HFF-Myc (cell line): ENCODE data around the gene LDLRAD4.

Experiments used
- DNase-seq: peaks from one replicate; pipeline ENCODE4 v3.0.0-alpha.2; 2011; ENCODE audit warnings: low read depth; ENCODE audit errors: extremely low read depth
- H3K4me3 ChIP-seq: replicated peaks from 2 replicates; pipeline ENCODE4 v1.5.1; 2011; ENCODE audit warnings: low read depth, mild to moderate bottlenecking, control low read depth, low read length
- TF ChIP-seq, protein P1 (sequence below): IDR thresholded peaks from 2 replicates; pipeline ENCODE4 v1.5.1; 2012; ENCODE audit warnings: mild to moderate bottlenecking, low read depth, low read length, control low read depth; ENCODE audit errors: missing control alignments

The LDLRAD4 gene

DNA sequence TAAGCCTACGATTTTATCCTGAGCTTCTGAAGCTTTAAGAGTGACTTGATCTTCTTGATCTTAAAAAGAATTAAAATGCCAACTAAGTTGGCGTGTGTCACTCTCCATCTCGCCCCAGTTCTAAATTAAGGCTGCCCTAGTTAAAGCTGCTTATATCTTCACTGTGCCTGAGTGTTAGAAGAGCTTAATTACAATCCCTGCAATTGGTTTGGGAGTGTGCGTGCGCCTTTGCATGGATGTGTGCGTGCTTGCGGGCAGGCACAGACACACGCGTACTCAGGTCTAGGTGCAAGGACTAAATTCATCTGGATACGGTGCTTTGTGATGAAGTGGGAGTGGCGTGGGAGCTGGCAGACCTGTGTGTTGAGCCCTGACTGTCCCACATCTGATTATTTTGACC lies 306.3 kb downstream of the LDLRAD4 start:
- TF ChIP-seq, protein P1, sequence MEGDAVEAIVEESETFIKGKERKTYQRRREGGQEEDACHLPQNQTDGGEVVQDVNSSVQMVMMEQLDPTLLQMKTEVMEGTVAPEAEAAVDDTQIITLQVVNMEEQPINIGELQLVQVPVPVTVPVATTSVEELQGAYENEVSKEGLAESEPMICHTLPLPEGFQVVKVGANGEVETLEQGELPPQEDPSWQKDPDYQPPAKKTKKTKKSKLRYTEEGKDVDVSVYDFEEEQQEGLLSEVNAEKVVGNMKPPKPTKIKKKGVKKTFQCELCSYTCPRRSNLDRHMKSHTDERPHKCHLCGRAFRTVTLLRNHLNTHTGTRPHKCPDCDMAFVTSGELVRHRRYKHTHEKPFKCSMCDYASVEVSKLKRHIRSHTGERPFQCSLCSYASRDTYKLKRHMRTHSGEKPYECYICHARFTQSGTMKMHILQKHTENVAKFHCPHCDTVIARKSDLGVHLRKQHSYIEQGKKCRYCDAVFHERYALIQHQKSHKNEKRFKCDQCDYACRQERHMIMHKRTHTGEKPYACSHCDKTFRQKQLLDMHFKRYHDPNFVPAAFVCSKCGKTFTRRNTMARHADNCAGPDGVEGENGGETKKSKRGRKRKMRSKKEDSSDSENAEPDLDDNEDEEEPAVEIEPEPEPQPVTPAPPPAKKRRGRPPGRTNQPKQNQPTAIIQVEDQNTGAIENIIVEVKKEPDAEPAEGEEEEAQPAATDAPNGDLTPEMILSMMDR: no peak
- no peak for DNase-seq
- H3K4me3 ChIP-seq: no peak overlapping the region

DNA sequence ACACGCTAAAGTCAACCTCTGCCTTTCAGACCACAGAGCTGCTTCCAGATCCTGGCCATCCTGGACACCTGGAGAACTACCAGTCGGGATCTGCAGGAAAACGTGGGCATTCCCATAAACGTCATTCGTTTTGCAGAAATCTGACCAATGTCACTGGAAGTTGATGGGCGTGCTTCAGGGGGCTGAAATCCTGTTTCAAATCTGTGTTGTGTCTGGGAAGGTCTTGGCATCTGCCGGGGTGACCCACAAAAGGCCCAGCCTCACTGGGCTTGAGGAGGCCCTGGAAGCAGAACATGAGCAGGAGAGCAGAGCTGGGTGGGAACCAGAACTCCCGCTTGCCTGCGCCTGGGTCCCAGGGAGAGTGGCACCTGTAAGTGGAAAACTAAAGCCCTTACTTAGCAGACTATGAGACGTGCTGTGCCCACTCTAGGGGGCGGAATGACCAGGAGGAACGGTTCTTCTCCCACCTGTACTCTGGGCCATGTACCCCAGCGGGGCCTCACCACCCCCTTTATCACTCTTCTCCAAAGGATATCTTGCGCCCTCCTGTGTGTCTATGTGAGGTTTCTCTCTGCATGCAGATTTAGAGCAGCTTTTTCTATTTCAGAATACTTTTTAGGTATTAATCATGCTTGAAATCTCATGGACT lies 306.9 kb downstream of the LDLRAD4 start:
- no peak for DNase-seq
- no peak overlapping the region for H3K4me3 ChIP-seq
- TF ChIP-seq, protein P1: no peak

DNA sequence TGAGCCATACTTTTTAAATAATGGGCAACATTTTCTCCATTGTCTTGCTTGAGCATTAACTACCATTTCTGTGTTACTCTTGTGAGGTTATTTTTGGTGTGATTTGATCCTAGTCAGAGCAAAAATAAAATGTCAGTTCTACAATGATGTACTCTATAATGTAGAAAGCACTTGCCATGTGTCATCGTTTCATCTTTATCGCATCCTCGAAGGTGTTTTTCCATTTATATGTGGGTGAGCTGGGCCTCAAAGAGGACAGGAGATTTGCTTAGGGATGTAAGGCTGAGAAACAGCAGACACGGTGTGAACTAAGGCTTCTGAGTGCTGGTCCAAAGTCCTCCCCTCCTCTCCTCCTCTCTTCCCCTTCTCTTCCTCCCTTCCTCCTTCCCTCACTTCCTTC lies 308.0 kb downstream of the LDLRAD4 start:
- no peak overlapping the region for H3K4me3 ChIP-seq
- DNase-seq: no peak
- TF ChIP-seq, protein P1: no peak

DNA sequence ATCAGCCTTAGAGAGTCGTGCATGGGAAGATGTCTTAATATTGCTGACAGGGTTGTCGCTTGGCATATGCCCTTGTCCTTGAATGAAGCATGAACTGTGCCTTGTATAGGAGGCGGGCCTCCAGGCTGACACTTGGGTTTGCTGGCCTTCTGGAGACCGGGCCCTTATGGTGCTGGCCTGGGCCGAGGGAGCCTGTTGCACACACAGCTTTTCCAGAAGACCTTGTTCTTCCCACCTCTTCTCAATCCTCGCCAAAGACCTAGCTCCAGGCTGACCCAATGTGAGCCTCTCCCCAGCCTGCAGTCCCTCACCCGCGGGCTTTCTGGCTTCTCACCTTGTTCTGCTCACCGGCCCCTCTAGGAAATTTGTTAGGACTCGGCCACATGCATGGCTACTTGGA lies 308.7 kb downstream of the LDLRAD4 start:
- no peak overlapping the region for H3K4me3 ChIP-seq
- TF ChIP-seq, protein P1: no peak
- DNase-seq: no peak

DNA sequence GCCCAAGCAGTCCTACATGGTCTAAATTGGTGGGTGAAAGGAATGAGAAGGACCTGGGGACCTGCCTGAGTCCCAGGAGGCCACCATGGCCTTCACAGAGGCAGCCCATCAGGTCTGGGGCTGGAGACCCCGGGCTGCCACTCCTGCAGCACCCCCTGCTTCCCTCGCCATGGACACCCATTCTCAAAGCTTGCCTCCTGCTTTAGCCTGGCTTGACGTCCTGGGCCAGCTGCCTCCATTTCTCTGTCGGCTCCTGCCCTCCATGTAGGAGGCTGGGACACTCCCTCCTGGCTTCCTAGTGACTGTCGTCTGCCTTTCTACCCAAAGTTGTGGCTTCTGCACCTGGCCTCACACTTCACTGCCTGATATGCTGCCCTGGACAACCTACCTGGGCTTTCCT lies 309.2 kb downstream of the LDLRAD4 start:
- no peak for DNase-seq
- TF ChIP-seq, protein P1: no peak
- H3K4me3 ChIP-seq: no peak overlapping the region

DNA sequence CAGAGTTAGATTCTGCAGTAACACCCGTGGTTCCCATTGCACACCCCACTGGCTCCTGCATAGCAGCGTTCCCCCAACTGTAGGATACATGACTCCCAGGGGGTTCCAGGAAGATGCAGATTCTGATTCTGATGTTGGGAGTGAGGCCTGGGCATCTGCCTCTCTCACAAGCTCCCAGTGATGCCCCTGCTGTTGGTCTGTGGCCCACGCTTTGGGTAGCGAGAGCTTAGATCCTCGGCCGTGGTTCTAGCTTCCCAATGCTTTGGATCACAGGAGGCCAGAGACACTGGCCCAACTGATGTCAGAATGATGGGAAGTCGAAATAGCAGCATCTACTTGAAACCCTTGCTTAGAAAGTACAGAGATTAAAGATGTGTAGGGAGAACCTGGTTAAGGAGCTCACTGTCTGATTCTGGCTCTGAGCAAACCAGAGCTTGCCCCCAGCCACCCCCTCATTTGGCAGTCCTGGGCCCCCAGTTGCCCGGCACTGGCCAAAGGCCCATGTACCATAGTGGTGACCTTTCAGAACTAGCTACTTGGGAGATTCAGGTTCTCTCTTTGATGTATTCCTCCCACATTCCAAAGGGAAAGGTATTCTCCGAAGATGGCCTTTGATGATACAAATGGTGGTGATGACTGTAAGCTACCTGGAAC lies 310.3 kb downstream of the LDLRAD4 start:
- DNase-seq: no peak
- H3K4me3 ChIP-seq: no peak overlapping the region
- TF ChIP-seq, protein P1: no peak
